HEK293 (cell line): ENCODE measurements around the gene MAPK12.

Experiments
- BCL11A ChIP-seq: fragments of 450-650 bp; formaldehyde crosslinking; IDR thresholded peaks from 2 replicates; pipeline ENCODE4 v1.5.1; 2016; ENCODE audit warnings: low read depth, missing biosample characterization, missing genetic modification characterization
- REPIN1 ChIP-seq: fragments of 450-650 bp; formaldehyde crosslinking; IDR thresholded peaks from 2 replicates; pipeline ENCODE4 v1.5.1; 2017; ENCODE audit warnings: missing biosample characterization, missing genetic modification characterization, low read depth
- SP2 ChIP-seq: fragments of 450-650 bp; formaldehyde crosslinking; IDR thresholded peaks from 2 replicates; pipeline ENCODE4 v1.5.1; 2016; ENCODE audit warnings: missing biosample characterization, missing genetic modification characterization
- WT1 ChIP-seq: fragments of 450-650 bp; formaldehyde crosslinking; IDR thresholded peaks from 2 replicates; pipeline ENCODE4 v1.5.1; 2016; ENCODE audit warnings: missing biosample characterization, missing genetic modification characterization
- ZBTB21 ChIP-seq: fragments of 450-650 bp; formaldehyde crosslinking; IDR thresholded peaks from 2 replicates; pipeline ENCODE4 v1.5.1; 2017; ENCODE audit warnings: missing biosample characterization, missing genetic modification characterization
- ZNF132 ChIP-seq: fragments of 450-650 bp; formaldehyde crosslinking; IDR thresholded peaks from 2 replicates; pipeline ENCODE4 v1.5.1; 2017; ENCODE audit warnings: missing biosample characterization, missing genetic modification characterization, borderline replicate concordance
- ZNF324 ChIP-seq: fragments of 450-650 bp; formaldehyde crosslinking; IDR thresholded peaks from 2 replicates; pipeline ENCODE4 v1.5.1; 2016; ENCODE audit warnings: missing biosample characterization, missing genetic modification characterization
- ZNF426 ChIP-seq: fragments of 450-650 bp; formaldehyde crosslinking; IDR thresholded peaks from 2 replicates; pipeline ENCODE4 v1.5.1; 2017; ENCODE audit warnings: missing biosample characterization, missing genetic modification characterization, mild to moderate bottlenecking, inconsistent platforms, moderate library complexity
- ZNF513 ChIP-seq: fragments of 450-650 bp; IDR thresholded peaks from 2 replicates; pipeline ENCODE4 v1.5.1; 2018; ENCODE audit warnings: missing biosample characterization, missing genetic modification characterization
- ZSCAN18 ChIP-seq: fragments of 450-650 bp; formaldehyde crosslinking; IDR thresholded peaks from 2 replicates; pipeline ENCODE4 v1.5.1; 2016; ENCODE audit warnings: missing biosample characterization, missing genetic modification characterization
- TF ChIP-seq, protein P1 (sequence below): fragments of 450-650 bp; formaldehyde crosslinking; IDR thresholded peaks from 2 replicates; pipeline ENCODE4 v1.5.1; 2016; ENCODE audit warnings: missing biosample characterization, missing genetic modification characterization

GRCh38 chr22:50229370-50229769, 32.1 kb downstream of the MAPK12 start:
- TF ChIP-seq ZNF324 (tag by site-specific recombination) (no peak), WT1 (tag by site-specific recombination) (no peak), ZNF426 (tag by site-specific recombination) (no peak), ZNF513 (no peak), ZBTB21 (no peak), SP2 (tag by site-specific recombination) (no peak), ZNF132 (tag by site-specific recombination) (no peak), REPIN1 (no peak), ZSCAN18 (tag by site-specific recombination) (no peak), BCL11A (no peak)
- TF ChIP-seq, protein P1, sequence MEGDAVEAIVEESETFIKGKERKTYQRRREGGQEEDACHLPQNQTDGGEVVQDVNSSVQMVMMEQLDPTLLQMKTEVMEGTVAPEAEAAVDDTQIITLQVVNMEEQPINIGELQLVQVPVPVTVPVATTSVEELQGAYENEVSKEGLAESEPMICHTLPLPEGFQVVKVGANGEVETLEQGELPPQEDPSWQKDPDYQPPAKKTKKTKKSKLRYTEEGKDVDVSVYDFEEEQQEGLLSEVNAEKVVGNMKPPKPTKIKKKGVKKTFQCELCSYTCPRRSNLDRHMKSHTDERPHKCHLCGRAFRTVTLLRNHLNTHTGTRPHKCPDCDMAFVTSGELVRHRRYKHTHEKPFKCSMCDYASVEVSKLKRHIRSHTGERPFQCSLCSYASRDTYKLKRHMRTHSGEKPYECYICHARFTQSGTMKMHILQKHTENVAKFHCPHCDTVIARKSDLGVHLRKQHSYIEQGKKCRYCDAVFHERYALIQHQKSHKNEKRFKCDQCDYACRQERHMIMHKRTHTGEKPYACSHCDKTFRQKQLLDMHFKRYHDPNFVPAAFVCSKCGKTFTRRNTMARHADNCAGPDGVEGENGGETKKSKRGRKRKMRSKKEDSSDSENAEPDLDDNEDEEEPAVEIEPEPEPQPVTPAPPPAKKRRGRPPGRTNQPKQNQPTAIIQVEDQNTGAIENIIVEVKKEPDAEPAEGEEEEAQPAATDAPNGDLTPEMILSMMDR (tag by site-specific recombination) = no peak
